Epidermal melanocyte (primary cell): ENCODE results near the gene TRIM17.

Source experiments
- DNase-seq: peaks from one replicate; pipeline ENCODE4 v3.0.0; 2011; ENCODE audit warnings: low spot score; ENCODE audit not compliant: insufficient read length

Gene TRIM17

DNA sequence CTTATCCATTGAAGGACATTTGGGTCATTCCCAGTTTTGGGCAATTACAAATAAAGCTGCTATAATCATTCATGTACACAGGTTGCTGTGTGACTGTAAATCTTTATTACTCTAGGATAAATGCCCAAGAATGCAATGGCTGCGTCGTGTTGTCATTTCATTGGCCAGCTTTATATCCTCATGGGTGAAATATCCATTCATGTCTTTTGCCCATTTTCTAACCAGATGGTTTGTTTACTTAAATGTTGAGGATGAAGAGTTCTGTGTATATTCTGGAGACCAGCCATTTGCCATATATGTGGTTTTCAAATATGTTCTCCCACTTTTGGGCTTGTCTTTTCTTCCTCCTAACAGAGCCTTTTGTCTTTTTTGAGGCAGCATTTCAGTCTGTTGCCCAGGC lies 35.3 kb downstream of the TRIM17 start:
- DNase-seq = no peak

DNA sequence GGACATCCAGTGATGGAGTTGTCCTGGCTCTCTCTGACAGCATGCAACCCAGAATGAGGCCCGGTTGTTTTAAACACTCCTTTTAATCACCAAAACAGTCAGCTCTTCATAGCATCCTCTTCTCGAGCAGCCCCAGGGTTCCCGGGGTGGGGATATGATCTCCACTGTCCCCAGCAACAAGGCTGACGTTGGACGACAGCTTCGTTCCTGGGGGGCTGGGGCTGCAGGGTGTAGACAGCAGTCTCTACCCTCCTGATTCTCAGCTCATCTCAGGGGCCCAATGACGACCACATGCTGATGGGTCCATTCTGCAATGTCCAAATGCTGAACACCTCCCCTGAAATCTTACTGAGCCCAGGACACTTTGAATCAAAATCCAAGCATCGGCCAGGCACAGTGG lies 37.0 kb downstream of the TRIM17 start:
- no peak for DNase-seq

DNA sequence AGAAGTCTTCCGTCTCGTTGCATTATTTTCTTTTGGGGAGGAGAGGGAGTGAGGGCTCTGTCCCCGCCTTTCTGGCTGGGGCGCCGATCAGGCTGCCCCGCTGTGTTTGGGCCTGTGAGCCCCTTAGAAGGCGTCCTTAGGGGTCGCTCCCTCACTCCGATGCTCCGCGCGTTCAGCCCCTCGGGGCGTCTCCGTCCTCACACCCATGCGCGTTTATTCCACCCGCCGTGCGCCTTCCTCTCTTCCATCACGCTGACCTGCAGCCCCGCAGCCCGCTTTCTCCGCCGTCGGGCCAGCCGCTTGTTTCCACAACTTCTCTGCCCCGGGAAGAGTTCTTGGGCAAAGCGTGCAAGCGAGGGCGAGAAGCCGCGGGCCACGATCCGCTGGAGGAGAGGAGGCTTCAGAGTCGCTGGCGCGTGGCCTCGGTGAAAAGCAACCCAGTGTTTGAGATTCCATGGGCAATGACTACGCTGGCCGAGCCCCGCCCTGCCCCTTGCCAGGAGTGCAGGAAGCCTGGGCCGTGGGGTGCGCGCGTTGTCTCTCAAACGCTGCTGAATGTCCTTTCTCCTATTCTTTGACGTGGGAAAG lies 37.7 kb downstream of the TRIM17 start:
- no peak for DNase-seq

DNA sequence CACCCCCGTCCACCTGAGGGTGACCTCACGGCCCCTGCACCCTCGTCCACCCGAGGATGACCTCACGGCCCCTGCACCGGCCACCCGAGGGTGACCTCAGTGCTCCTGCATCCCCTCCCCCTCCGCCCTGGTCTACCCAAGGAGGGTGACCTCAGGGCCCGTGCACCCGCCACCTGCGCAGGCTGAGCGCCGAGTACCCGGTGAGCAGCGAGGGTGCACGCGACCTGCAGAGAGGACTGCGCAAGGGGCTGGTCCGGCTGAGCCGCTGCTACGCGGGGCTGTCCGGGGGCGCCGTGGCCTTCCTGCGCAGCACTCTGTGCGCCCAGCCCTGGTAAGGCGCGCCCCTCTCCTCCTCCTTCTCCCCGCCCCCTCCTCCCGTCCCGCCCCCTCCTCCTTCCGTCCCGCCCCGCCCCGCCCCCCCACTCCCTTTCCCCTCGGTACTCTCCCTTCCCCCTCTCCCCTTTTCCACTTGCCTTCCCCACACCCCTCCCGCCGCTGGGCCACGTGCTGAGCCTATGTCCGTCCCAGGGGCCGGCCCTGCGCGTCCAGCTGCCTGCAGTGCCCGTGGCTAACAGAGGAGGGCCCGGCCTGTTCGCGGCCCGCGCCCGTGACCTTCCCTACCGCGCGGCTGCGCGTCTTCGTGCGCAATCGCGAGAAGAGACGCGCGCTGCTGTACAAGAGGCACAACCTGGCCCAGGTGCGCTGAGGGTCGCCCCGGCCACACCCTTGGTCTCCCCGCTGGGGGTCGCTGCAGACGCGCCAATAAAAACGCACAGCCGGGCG lies 38.4 kb downstream of the TRIM17 start:
- DNase-seq = peak; percentile 86

DNA sequence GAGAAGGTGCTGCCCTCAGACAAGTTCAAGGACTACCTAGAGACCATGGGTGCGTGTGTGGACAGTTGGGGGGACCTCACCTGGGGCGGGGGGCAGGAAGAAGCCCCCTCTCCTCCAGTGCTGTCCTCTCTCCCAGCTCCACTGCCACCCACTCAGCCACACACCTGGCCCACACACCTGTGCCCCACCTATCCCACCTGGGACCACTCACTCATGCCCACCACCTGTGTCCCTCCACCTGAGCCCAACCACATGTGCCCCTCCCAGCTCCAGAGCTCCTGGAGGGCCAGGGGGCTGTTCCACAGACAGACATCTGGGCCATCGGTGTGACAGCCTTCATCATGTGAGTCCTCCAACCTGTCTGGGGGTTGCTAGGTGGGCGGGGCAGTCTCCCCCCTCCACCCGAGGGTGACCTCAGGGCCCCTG lies 39.0 kb downstream of the TRIM17 start:
- no peak for DNase-seq

DNA sequence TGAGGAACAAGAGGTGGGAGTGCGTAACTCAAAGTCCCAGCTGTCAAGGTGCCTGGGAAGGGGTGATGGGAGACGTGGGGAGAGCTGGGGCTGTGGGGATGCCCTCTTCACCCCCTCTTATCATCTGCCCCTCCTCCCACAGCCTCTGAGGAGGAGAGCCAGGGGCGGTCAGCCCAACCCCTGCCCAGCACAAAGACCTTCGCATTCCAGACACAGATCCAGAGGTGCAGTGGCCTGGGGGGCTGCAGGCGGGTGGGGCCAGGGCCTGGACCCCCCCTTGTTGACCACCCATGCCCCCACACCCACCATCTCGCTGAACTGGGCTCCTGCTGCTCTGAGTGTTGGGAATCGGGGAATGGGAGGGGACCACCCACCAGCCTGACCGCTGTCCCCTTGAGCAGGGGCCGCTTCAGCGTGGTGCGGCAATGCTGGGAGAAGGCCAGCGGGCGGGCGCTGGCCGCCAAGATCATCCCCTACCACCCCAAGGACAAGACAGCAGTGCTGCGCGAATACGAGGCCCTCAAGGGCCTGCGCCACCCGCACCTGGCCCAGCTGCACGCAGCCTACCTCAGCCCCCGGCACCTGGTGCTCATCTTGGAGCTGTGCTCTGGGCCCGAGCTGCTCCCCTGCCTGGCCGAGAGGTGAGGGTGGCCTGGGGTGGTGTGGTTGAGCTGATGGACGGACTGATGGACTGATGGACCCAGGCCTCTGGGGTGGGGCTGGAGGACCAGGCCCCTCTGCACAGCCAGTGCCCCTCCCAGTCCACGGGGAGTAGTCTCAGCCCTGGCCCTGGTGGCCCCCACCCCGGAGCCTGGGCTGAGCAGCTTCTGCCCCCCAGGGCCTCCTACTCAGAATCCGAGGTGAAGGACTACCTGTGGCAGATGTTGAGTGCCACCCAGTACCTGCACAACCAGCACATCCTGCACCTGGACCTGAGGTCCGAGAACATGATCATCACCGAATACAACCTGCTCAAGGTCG lies 39.7 kb downstream of the TRIM17 start:
- DNase-seq = no peak

DNA sequence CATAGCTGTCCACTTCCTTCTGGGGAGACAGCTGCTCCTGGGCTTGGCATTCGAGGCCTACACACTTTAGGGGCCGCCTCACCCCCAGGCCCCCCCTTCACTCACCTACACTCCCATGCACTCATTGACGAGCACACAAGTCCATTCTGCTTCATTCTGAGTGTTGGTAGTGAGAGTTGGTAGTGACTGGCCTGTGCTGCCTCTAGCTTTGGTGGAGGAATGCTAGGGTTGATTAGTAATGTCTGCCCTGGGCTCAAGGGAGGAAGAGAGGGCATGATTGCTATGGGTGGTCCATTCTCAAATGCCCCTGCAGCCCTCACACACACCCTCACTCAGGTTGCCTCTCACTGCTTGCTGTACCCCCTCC lies 40.4 kb downstream of the TRIM17 start:
- DNase-seq = no peak

DNA sequence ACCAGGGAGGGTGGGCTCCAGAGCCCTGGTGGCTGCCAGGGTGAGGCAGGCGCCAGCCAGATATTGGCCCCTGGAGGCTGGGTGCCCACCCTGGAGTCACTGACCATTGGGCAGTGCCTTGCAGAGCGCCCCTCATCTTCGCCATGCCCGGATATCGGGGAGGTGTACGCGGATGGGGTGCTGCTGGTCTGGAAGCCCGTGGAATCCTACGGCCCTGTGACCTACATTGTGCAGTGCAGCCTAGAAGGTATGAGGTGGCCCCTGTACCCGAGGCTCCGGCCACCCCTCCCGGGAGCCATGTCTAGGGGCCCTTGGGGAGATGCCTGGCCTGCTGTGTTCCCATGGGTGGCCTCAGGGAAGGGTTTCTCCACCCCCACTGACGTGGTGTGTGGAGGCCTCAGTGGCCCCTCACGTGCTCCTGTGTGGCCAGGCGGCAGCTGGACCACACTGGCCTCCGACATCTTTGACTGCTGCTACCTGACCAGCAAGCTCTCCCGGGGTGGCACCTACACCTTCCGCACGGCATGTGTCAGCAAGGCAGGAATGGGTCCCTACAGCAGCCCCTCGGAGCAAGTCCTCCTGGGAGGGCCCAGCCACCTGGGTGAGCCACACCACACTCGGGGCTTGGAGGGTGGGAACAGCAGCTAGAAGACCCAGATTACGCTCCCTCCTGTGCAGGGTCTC lies 40.9 kb downstream of the TRIM17 start:
- DNase-seq = no peak

DNA sequence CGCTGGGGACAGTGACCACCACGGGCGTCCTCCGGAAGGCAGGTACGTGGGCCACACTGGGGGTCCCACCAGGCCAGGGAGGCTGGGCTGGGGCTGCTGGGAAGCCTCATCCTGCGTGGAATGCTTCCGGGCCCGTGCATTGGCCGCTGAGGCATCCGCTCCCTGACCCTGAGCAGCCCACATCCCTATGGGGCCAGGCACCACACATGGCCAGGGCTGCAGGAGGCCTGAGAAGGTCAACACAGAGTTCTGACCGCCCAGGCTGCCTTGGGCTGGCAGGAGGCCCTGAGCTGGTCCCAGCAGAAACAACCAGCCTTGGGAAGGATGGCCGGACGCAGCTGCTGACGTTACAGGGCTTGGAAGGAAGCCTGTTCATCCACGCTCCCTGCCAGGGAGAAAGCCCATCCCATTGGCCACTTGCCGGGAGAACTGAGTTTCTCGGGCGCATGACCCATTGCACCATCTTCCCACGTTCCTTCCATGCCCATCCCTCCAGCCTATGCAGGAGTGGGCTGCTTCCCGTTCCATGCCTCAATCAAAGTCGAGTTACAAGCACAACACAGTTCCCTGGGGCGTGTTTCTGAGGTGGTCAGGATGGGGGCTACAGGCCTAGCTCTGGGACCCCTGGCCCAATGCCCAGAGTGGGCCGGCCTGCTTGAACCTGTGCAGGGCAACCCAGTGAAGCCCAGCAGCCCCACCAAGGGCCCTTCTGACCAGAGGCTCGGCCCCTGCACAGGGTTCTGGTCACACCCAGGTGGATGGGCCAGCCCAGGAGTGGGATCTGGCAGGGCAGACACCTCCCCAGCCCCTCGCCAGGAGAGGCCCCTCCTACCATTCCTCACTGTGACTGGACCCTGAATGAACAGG lies 41.7 kb downstream of the TRIM17 start:
- DNase-seq = no peak

DNA sequence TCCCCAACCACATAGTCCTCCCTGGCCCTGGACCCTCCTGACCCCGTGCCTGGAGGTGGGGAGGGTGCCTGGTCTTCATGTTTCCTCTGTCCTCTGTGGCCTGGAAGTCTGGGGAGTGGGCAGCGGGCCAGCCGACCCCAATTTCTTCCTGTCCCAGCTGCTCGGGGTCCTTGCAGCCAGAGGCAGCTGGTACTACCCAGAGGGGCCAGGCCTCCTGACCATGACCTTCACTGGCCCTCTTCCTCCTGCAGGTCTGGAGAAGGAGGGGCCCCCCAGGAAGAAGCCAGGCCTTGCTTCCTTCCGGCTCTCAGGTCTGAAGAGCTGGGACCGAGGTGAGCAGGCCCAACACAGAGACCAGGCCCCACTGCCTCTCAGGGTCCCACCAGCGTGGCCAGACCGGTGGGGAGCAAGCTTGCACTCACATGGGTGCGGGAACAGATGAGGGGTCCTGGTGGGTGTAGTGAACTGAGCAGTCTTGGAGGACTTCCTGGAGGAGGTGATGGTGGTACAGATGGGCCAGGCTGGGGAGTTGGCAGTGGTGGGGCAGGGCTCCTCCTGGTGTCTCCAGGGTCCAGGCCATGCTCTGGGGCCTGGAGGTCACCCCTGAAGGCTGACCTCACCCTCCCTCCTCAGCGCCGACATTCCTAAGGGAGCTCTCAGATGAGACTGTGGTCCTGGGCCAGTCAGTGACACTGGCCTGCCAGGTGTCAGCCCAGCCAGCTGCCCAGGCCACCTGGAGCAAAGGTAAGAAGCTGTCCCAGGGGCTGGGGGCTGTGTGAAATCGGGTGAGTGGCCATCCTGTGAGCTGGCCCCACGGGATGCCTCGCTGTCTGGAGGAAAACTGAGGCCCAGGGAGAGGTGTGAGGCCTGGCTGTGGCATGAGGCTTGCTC lies 42.7 kb downstream of the TRIM17 start:
- DNase-seq = no peak

DNA sequence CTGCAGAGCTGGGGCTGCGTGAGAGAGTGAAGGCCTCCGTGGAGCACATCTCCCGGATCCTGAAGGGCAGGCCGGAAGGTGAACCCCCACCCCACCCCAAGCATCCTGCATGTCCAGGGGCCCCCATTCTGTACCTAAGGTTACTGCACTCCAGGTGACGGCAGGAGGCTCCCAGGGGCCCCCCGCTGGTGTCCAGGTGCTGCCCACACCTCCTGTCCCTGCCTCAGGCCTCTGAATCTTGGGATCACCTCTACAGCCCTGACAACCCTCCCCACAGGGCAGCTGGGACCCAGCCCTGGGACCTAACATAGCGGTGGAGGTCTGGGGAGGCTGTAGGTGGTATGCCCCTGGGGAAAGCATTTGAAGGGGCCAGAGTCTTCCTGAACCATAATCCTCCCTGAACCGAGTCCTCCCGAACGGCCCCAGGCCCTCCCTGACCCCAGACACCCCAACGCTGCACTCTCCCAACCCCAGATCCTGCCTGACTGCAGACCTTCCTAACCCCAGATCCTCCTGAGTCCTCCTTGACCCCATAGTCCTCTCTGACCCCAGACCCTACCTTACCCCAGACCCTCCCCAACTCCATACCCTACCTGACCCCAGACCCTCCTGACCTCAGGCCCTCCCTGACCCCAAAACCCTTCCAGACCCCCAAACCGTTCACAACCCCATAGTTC lies 43.5 kb downstream of the TRIM17 start:
- DNase-seq = no peak

DNA sequence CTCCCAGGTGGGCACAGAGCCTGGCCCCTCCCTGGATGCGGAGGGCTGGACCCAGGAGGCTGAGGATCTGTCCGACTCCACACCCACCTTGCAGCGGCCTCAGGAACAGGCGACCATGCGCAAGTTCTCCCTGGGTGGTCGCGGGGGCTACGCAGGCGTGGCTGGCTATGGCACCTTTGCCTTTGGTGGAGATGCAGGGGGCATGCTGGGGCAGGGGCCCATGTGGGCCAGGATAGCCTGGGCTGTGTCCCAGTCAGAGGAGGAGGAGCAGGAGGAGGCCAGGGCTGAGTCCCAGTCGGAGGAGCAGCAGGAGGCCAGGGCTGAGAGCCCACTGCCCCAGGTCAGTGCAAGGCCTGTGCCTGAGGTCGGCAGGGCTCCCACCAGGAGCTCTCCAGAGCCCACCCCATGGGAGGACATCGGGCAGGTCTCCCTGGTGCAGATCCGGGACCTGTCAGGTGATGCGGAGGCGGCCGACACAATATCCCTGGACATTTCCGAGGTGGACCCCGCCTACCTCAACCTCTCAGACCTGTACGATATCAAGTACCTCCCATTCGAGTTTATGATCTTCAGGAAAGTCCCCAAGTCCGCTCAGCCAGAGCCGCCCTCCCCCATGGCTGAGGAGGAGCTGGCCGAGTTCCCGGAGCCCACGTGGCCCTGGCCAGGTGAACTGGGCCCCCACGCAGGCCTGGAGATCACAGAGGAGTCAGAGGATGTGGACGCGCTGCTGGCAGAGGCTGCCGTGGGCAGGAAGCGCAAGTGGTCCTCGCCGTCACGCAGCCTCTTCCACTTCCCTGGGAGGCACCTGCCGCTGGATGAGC lies 44.3 kb downstream of the TRIM17 start:
- peak; percentile 8 for DNase-seq

DNA sequence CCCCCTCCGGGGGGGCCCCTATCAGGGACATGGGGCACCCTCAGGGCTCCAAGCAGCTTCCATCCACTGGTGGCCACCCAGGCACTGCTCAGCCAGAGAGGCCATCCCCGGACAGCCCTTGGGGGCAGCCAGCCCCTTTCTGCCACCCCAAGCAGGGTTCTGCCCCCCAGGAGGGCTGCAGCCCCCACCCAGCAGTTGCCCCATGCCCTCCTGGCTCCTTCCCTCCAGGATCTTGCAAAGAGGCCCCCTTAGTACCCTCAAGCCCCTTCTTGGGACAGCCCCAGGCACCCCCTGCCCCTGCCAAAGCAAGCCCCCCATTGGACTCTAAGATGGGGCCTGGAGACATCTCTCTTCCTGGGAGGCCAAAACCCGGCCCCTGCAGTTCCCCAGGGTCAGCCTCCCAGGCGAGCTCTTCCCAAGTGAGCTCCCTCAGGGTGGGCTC lies 44.9 kb downstream of the TRIM17 start:
- no peak for DNase-seq

DNA sequence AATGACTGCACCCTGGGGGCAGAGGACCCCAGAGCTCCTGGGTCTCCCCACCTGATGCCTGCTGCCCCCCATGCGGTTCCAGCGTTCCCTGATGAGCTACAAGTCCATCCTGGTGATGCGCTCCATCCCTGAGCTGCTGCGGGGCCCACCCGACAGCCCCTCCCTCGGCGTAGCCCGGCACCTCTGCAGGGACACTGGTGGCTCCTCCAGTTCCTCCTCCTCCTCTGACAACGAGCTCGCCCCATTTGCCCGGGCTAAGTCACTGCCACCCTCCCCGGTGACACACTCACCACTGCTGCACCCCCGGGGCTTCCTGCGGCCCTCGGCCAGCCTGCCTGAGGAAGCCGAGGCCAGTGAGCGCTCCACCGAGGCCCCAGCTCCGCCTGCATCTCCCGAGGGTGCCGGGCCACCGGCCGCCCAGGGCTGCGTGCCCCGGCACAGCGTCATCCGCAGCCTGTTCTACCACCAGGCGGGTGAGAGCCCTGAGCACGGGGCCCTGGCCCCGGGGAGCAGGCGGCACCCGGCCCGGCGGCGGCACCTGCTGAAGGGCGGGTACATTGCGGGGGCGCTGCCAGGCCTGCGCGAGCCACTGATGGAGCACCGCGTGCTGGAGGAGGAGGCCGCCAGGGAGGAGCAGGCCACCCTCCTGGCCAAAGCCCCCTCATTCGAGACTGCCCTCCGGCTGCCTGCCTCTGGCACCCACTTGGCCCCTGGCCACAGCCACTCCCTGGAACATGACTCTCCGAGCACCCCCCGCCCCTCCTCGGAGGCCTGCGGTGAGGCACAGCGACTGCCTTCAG lies 45.5 kb downstream of the TRIM17 start:
- no peak for DNase-seq

DNA sequence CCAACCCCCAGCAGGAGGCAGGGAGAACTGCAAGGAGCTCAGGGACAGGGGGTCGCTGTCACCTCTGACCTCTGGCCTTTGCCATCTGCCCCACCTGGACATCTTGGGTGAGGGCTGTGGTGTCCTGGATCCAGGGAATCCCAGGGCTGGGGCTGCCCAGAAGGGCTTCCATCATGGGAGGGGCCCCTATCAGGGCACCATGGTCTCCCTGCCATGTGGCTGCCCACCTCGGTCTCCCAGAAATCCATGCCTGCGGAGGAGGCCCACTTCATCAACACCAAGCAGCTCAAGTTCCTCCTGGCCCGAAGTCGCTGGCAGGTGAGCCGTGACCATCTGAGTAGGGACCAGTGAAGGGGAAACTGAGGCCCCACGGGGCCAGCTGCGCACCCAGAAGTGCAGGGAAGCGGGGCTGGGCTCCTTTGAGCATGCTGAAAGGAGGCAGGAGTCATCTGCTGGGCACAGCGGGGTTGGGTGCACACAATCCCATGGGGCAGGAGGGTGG lies 46.2 kb downstream of the TRIM17 start:
- DNase-seq = no peak

DNA sequence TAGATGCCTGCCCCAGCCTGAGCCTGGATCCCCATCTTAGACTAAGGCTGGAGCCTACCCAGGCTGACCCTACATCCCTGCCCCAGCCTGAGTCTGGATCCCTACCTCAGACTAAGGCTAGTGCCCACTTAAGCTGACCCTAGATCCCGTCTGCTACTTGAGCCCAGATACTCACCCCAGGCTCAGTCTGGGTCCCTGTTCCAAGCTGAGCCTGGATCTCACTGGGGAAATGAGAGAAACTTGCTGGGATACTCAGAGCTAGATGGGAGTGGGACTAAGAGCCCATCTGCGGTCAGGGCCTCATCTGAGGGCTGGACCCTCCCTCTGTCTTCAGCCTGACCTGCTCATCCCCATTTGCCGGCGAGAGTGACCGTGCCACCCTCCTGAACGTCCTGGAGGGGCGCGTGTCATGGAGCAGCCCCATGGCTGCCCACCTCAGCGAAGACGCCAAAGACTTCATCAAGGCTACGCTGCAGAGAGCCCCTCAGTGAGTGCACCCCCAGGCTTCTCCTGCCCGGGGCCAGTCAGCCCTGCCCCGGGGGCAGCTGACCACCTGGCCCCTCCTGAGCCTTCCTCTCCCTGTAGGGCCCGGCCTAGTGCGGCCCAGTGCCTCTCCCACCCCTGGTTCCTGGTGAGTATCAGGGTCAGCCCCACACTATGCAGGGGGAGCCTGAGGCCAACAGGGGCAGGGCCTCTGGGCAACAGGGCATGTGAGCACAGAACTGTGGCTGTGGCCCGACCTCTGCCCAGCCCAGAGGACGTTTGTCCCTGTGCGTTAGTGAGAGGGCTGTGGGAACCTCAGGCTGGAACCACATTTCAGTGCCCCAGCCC lies 46.8 kb downstream of the TRIM17 start:
- peak; percentile 11 for DNase-seq
